HL-60/S4 (cell line): ENCODE measurements around the gene SHTN1.

ENCODE experiments used
- in situ Hi-C: fragments of 300-500 bp; cut with MboI; formaldehyde crosslinking; loops from 2 replicates; pipeline ENCODE4 v1.14.3; 2022; ENCODE audit warnings: low sequenced_read_pairs

The SHTN1 gene

DNA sequence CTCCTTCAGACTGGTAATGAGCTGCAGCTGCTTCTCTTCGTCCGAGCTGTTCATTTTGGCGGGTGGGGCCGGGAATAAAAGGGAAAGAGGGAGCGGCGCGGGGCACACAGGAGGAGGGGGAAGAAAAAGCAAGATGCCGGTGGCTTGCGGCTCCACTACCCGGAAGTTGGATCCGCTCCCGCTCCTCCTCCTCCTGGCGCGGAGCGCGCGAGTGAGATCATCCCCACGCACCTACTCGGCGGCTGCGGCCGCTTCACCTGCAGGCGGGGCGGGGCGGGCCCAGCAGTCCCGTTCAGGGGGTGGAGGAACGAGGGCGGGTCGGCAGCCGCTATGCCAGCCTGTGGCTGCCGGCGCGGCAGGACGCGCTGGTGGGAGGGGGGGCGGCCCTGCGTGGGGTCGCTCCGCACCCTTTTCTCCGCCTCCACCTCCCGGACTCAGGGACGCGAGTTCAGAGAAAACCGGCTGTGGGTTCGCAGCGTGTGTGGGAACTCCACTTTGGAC lies at the start of gene SHTN1:
SHTN1 (minus strand) TSS at position 162 of the 501 bp plus-strand sequence; CDS start at position 54, 108 bp downstream.
- in situ Hi-C loops = no loop called here

GRCh38 chr10:117053482-117053881 lies 48.5 kb upstream of the SHTN1 start:
- in situ Hi-C loops = no loop called here

GRCh38 chr10:117047947-117048346 lies 43.0 kb upstream of the SHTN1 start:
- in situ Hi-C loops = no loop called here

- in situ Hi-C loops = no loop called here
Observed at GRCh38 chr10:117016266-117016665, 11.3 kb upstream of the SHTN1 start.

DNA sequence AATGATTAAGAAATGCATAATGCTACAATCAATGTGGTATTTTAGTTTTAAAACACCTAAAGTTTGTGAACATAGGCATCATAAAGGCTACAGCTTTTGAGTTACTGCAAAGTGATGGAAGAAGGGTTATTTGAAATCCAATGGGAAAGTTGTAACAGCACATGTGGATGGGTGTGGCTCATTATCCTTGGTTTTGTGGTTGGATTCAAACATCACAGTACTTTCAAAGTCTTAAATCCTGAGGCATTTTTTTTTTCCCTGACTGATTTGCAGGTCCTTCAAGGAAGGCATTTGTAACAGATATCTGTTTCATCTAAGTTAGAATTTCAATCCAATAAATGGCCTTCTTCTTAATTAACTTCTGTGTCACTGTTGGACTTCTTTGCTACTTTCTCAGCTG lies 9.8 kb upstream of the SHTN1 start:
- in situ Hi-C loops = no loop called here

- in situ Hi-C loops = no loop called here
Observed at GRCh38 chr10:117007080-117007479, 2.1 kb upstream of the SHTN1 start.

- in situ Hi-C loops = no loop called here
Observed at GRCh38 chr10:117005527-117006055, 604 bp upstream of the SHTN1 start.

GRCh38 chr10:117004227-117005025 lies 561 bp downstream of the SHTN1 start:
- in situ Hi-C loops = no loop called here

- in situ Hi-C loops = no loop called here
Observed at GRCh38 chr10:117003336-117003735, 1.7 kb downstream of the SHTN1 start.

DNA sequence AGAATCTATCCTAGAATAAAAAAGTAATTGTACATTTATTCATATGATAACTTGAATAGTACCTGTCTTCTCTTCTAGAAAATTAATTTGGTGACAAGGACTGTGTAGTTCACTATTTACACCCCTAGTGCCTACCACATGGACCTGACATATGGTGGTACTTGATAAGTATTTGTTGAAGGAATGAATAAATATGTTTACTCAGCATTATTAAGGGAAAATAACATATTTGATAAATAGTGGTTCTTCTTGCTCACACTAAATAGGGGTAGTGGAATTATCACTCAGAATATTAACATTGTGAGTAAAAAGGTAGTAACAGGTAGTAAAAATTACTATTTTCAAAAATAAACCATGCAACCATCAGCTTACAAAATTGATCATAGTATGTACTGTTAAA lies 2.8 kb downstream of the SHTN1 start:
- in situ Hi-C loops = no loop called here

GRCh38 chr10:117001144-117001543 lies 3.8 kb downstream of the SHTN1 start:
- in situ Hi-C loops = no loop called here

DNA sequence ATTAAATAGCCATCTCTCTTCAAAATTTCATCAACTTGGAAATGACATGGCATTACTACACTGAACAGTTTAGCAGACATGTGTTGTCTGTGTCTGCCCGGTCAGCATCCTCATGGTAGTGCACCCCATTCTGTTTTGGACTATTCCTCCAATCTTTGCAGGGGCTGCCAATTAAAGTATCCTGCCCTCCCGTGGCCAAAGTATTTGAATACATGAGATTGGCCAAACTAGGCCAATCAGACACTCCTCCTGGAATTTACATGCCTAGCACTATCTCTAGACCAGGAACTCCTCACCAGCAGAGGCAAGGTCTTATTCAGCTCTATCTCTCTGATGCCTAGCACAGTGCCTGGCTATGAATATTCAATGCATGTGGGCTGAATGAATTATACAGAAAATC lies 4.4 kb downstream of the SHTN1 start:
- in situ Hi-C loops = no loop called here

DNA sequence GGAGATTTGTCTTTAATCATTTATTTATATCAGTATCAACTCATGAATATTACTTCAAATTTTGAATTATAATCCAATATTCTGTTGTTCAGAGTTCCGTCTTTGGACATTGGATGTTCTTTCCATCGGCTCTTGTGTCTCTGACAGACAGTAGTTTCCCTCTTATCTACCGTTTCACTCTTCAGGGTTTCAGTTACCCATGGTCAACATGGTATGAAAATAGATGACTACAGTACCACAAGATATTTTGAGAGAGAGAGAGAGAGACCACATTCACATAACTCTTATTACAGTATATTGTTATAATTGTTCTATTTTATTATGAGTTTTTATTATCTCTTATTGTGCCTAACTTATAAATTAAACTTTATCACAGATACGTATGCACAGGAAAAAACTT lies 6.8 kb downstream of the SHTN1 start:
- in situ Hi-C loops = no loop called here

- in situ Hi-C loops = no loop called here
Observed at GRCh38 chr10:116997015-116997414, 8.0 kb downstream of the SHTN1 start.

- in situ Hi-C loops = no loop called here
Observed at GRCh38 chr10:116995648-116996047, 9.3 kb downstream of the SHTN1 start.

DNA sequence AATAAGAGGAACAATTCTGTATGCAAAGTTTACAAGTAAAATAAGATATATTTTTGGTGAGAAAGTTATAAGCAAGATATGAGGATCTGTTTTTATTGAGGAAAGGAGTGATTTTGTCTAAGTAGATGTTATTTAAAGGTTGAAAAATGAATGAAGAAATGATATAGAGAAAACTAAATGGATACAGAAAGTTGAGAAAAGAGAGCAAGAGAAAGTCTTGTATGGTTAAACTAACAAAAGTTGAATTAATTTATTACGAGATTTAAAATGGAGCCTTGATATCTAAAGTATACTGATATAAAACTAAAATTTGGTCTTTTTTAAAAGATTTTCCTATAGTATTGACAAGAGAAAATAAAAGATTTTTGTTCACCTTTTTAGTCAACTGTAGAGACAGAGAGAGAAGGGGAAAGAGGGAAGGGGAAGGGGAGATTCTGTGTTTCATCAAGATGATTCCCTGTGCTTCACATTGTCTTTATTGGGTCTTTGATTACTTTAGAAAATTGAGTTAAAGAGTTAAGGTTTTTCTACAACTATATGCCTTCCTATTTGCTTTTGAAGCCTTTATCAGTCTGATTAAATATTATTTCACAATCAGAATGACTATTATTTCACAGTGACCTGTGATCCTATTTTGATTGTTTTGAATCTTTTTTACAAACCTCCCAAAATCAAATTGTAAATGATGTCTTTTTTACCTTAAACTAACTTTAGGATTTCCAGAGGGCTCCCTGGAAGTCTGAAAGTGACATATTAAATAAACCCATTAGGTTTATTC lies 10.7 kb downstream of the SHTN1 start:
- in situ Hi-C loops = no loop called here

DNA sequence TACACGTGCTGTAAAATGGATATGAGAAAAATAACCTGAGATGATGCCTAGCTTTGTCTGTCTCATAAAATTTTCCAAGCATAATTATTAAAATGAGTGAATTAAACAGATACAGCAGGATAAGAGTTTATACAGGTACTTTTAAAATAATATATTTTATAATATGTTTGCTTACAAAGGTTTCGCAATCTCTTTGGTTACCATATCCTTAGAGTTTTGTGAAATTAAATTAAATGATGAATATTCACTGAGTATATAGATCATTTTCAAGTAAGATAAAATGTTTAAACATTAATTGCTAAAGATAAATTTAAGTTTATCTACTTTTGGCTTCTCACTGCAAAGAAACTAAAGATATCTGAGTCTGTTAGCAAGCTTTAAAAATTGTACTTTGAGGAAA lies 11.4 kb downstream of the SHTN1 start:
- in situ Hi-C loops = no loop called here

DNA sequence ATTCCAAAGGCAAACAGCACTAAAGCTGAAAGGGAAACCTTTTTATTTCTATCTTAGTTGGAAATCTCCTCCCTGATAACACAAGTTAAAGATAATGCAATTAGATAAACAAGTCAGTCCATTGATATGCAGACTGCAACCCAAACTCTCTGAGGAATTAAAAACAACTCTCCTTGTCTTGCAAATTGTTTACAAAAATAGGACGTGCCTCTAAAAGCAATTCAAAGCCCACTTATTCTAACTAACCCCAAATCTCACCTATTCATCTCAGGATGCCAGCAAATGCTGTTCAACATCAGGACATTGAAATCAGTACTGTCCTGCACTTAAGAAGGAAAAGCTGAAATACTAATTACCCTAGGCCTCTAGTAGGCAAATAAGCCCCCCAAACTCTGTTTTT lies 12.8 kb downstream of the SHTN1 start:
- in situ Hi-C loops = no loop called here

- in situ Hi-C loops = no loop called here
Observed at GRCh38 chr10:116990276-116990800, 14.6 kb downstream of the SHTN1 start.

DNA sequence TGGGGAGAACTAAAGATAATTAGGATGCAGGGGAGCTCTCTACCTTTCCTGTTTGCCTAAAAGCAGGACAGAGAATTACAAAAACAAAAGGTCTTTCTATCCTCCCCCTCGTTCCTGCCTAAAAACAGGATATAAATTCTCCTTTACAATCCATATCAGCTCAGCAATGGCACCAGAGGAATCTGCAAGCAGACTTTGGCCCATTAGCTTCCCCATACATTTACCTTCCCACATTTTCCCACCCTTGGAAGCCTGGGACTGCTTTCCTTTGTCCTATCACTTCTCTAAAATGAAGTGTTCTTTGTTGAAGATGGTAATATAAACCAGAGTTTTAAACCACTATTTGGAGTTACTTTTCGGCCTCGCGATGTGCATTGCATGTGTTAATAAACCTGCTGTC lies 15.5 kb downstream of the SHTN1 start:
- in situ Hi-C loops = no loop called here

- in situ Hi-C loops = no loop called here
Observed at GRCh38 chr10:116988311-116988710, 16.7 kb downstream of the SHTN1 start.

DNA sequence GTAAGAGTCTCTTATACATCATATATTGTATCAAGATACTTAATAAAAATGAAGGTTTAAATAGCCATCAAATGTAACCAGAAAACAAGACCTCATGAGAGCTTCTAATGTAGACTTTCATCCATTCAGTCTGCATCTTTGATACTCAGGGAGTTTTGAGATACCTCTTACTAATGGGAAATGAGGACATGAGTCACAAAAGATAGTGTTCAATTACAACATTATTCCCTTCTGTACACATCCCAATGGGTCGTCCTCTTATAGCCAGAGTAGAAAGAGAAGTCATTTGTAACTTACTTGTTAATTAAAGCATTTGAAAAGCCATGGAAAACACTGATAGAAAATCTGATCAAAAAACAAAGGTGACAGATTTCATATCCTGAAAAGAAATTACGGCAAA lies 19.4 kb downstream of the SHTN1 start:
- in situ Hi-C loops = no loop called here
